SU-DHL-6 (cell line): Measurements from ENCODE around the gene PCGF1.

ENCODE experiments used
- H2AFZ ChIP-seq: fragments of 200-600 bp; sonication (generic); 2 replicates; pipeline ENCODE4 v1.6.1; 2014; ENCODE audit warnings: low read depth, mild to moderate bottlenecking, moderate library complexity, mixed read lengths, antibody characterized with exemption, low read length; ENCODE audit not compliant: severe bottlenecking
- H3F3A ChIP-seq: fragments of 200-600 bp; shearing (Covaris generic); 2 replicates; pipeline ENCODE4 v1.6.0; 2016; ENCODE audit warnings: antibody characterized with exemption, mild to moderate bottlenecking; ENCODE audit not compliant: insufficient read depth
- H3K27ac ChIP-seq: fragments of 200-600 bp; sonication (generic); 2 replicates; pipeline ENCODE4 v1.5.1; 2016; ENCODE audit warnings: low read depth, mild to moderate bottlenecking, low read length, moderate library complexity, mixed read lengths
- H3K27me3 ChIP-seq: fragments of 200-600 bp; sonication (generic), shearing (Covaris generic); 2 replicates; pipeline ENCODE4 v1.6.0; 2014; ENCODE audit warnings: mild to moderate bottlenecking, low read length
- H3K36me3 ChIP-seq: fragments of 200-600 bp; sonication (generic); 2 replicates; pipeline ENCODE4 v1.6.1; 2014; ENCODE audit warnings: mild to moderate bottlenecking, low read length, mixed read lengths
- H3K4me2 ChIP-seq: fragments of 300-600, 200-600 bp; shearing (Covaris generic), sonication (generic); 2 replicates; pipeline ENCODE4 v1.6.0; 2014; ENCODE audit warnings: low read length, low read depth, mild to moderate bottlenecking; ENCODE audit not compliant: poor library complexity, severe bottlenecking
- H3K4me3 ChIP-seq: fragments of 200-600 bp; sonication (generic); 2 replicates; pipeline ENCODE4 v1.5.1; 2014; ENCODE audit warnings: antibody characterized with exemption, low read length, mild to moderate bottlenecking, mixed read lengths; ENCODE audit not compliant: insufficient read depth, poor library complexity, severe bottlenecking
- H3K79me2 ChIP-seq: fragments of 200-600 bp; sonication (generic); 2 replicates; pipeline ENCODE4 v1.6.1; 2014; ENCODE audit warnings: mild to moderate bottlenecking, low read length, moderate library complexity; ENCODE audit not compliant: insufficient read depth
- H3K9ac ChIP-seq: fragments of 200-600 bp; sonication (generic); 2 replicates; pipeline ENCODE4 v1.7.0; 2014; ENCODE audit warnings: mild to moderate bottlenecking, low read length
- H3K9me2 ChIP-seq: fragments of 200-600 bp; sonication (generic); replicated peaks from 2 replicates; pipeline ENCODE4 v1.6.1; 2014; ENCODE audit warnings: low read length; ENCODE audit not compliant: insufficient read depth
- H3K9me3 ChIP-seq: fragments of 200-600 bp; sonication (generic); 2 replicates; pipeline ENCODE4 v1.6.1; 2014; ENCODE audit warnings: low read length, mixed read lengths; ENCODE audit not compliant: insufficient read depth
- H4K20me1 ChIP-seq: fragments of 200-600 bp; sonication (generic); 2 replicates; pipeline ENCODE4 v1.6.1; 2014; ENCODE audit warnings: low read depth, mild to moderate bottlenecking, antibody characterized with exemption, low read length, moderate library complexity, mixed read lengths
- EZH2phosphoT487 ChIP-seq: fragments of 200-600 bp; sonication (generic), shearing (Covaris generic); conservative IDR thresholded peaks from 2 replicates; pipeline ENCODE4 v1.6.1; 2018; ENCODE audit warnings: mild to moderate bottlenecking, antibody characterized with exemption, low read length, moderate library complexity, mixed read lengths
- TF ChIP-seq, protein P1 (sequence below): fragments of 200-600 bp; sonication (generic); IDR thresholded peaks from one replicate; pipeline ENCODE4 v1.5.1; 2017; ENCODE audit warnings: antibody characterized with exemption, mild to moderate bottlenecking, low read length, moderate library complexity; ENCODE audit not compliant: insufficient read depth, poor library complexity, severe bottlenecking

The PCGF1 gene

DNA sequence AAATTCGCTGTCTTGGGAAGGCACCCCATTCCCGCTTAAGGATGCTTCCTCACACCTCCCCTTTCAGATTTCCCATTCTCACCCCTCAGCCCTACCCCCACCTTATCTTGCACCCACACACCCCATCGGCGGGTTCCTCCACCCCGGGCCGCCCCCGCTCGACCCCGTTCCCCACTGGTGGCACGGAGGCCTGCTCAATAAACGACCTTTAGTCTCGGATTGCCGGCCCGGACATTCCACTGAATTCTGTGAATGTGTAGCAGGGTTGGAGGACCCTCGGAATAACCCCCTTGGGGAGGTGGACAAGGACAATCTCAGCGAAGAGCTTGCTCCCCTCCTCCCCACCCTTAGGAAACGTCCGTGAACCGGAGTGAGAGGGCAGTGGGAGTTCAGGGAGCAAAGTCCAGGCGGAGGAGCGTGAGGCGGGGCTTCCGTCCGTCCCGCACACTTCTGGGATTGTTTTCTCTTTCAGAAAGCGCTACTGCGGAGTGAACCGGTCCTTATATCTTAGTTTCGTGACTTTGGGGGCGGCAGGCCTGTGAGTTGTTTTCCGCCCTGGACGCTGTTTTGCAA lies 5.3 kb downstream of the PCGF1 start:
- Histone ChIP-seq H3K9ac (peak overlapping the region; percentile 42; the same call in 1 of the 2 replicates), H4K20me1 (no peaks in the 10 kb centered on the region), H3K27me3 (no peaks in the 10 kb centered on the region), H2AFZ (no peak overlapping the region), H3K79me2 (0 out of 2 replicates have a peak, but pooled peaks cover 3% of the 10 kb centered on the region), H3F3A (no peaks in the 10 kb centered on the region), H3K9me3 (no peaks in the 10 kb centered on the region), H3K9me2 (no peaks in the 10 kb centered on the region), H3K4me3 (no peak overlapping the region), H3K4me2 (peak overlapping the region; percentile 47), H3K36me3 (no peaks in the 10 kb centered on the region), H3K27ac (no peak overlapping the region)
- TF ChIP-seq EZH2phosphoT487 = no peak
- TF ChIP-seq, protein P1, sequence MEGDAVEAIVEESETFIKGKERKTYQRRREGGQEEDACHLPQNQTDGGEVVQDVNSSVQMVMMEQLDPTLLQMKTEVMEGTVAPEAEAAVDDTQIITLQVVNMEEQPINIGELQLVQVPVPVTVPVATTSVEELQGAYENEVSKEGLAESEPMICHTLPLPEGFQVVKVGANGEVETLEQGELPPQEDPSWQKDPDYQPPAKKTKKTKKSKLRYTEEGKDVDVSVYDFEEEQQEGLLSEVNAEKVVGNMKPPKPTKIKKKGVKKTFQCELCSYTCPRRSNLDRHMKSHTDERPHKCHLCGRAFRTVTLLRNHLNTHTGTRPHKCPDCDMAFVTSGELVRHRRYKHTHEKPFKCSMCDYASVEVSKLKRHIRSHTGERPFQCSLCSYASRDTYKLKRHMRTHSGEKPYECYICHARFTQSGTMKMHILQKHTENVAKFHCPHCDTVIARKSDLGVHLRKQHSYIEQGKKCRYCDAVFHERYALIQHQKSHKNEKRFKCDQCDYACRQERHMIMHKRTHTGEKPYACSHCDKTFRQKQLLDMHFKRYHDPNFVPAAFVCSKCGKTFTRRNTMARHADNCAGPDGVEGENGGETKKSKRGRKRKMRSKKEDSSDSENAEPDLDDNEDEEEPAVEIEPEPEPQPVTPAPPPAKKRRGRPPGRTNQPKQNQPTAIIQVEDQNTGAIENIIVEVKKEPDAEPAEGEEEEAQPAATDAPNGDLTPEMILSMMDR = no peak

DNA sequence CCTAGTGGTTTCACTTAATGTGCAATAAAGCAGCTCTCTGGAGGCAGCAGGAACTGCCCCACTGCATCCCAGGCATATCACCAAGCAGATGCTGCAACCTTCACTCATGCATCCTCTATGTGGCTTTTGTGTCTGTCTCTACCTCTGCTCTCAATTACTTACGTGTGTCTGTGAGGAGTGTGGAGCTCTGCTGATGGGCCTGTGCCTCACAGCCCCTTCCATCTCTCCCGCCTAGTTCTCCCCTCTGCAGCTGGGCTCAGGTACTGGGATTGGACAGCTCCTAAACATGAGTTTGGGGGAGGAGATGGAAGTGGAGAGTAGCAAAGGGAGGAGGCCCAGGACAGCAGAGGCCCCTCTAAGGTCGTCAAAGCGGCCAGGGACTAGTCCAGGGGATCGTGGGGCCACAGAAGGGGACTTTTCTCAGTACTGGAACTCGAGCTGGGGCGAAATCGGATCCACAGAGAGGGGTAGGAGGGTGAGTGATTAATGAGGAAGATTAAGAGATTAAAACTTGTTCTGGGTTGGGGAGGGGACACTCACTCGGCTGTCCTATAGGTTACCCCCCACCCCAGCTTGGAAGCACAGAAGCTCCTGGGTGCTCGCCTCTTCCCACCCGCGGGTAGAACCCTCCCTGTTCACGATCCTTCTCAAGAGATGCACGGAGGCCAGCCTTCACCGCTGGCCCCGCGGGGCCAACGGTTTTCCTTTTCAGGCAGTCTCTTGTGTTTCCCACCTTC lies 6.0 kb downstream of the PCGF1 start:
- Histone ChIP-seq H4K20me1 (no peaks in the 10 kb centered on the region), H3K36me3 (no peaks in the 10 kb centered on the region), H3F3A (no peaks in the 10 kb centered on the region), H3K4me2 (no peak overlapping the region), H3K9me3 (no peaks in the 10 kb centered on the region), H3K9me2 (no peaks in the 10 kb centered on the region), H3K27ac (no peak overlapping the region), H3K9ac (no peak overlapping the region), H2AFZ (no peak overlapping the region), H3K27me3 (no peaks in the 10 kb centered on the region), H3K4me3 (no peak overlapping the region), H3K79me2 (0 out of 2 replicates have a peak, but pooled peaks cover under 1% of the 10 kb centered on the region)
- no peak for TF ChIP-seq EZH2phosphoT487
- TF ChIP-seq, protein P1 = no peak

DNA sequence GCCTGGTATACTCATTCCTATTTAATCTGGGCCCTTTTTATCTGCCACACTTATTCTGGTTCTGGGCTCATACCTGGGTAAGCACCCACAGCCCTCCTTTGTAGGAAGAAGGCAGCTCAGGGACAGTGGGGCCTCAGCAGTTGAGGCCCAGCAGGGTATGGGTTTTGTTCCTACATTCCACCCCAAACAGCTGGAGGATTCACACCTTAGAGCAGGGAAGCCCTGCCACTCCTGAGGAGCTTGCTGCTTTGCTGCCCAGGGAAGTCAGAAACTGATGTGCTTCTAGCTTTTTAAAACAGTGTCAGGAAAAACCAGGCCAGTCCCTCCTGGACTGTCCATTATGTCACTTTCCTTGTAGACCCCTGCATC lies 6.9 kb downstream of the PCGF1 start:
- H3K27ac ChIP-seq = no peak overlapping the region

More for the DNA sequence above, 6.9 kb downstream of the PCGF1 start:
- Histone ChIP-seq H3K9me2 (no peaks in the 10 kb centered on the region), H3K4me3 (no peak overlapping the region), H3K4me2 (no peak overlapping the region), H2AFZ (no peak overlapping the region), H4K20me1 (no peaks in the 10 kb centered on the region), H3K36me3 (no peaks in the 10 kb centered on the region), H3K79me2 (no peaks in the 10 kb centered on the region), H3K9me3 (no peaks in the 10 kb centered on the region), H3F3A (no peaks in the 10 kb centered on the region), H3K9ac (no peak overlapping the region), H3K27me3 (no peaks in the 10 kb centered on the region)
- no peak for TF ChIP-seq EZH2phosphoT487
- TF ChIP-seq, protein P1 = no peak
